ENCODE results near the gene KCNQ5. TPM values are rescaled to one million over a fixed set of nuclear protein-coding genes. Genes with fewer than 3 reads are reported as not detected.
A peak's percentile ranks its signal among the peaks of the same experiment; 100 is the strongest.
"Not testable (repeated sequence)": the region's sequence is repeated elsewhere in the genome, so short reads cannot be mapped to it uniquely, and the experiment has no call there.

KCNQ5 gene
- total RNA-seq, 1 experiment from 2014 or later, result 2.0 TPM

DNA sequence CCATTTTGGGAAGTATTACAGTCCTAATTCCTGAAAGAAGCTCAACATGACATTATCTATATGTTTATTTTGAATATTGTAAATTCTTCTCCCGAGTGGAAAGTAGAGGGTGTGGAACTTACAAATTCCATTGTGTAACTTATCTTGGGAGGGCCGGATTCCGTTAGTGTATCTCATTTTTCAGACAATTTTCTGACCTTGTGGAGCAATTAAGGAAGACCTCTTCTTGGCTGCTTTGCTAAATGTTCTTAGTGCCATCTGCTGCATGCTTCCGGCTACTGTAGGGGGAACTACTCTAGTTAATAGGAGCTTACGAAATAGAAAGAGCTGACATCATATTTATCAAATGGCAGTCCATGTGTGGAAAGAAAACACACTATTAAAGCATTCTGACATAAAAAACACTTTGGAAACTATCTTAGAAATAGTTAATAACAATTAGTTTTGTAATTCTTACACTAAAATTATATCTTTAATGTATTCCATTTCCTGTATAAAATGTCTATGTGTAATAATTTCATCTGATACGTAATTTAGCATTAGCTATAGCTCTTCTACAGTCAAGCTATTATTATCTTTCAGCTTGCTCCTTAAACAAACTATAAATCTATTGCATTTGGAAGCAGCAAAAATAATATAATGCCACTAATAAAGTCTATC lies 41.5 kb upstream of the KCNQ5 start:
- ChIA-PET CTCF (interaction anchor here (0.5 to 3.0 kb wide), 32 partner anchors 9 to 1903 kb away, joined by 3 to 105 read pairs (median 4); no protein-coding TSS in a partner anchor), POLR2A (interaction anchor here (0.6 to 0.8 kb wide), 2 partner anchors 34 to 169 kb away, joined by 3 read pairs; no protein-coding TSS in a partner anchor)
- no peaks in the 10 kb centered on the region for H3K27me3 Mint-ChIP-seq (ENCODE audit: low read depth)
- H3K9me3 Mint-ChIP-seq, result no peaks in the 10 kb centered on the region
- no peak overlapping the region for H3K4me3 Mint-ChIP-seq
- DNase-seq (ENCODE audit: low spot score) (peak; percentile 23), ATAC-seq (peak; percentile 82)
- H3K4me1 Mint-ChIP-seq, result no peaks in the 10 kb centered on the region
- no peak overlapping the region for H3K27ac Mint-ChIP-seq
- no peaks in the 10 kb centered on the region for H3K36me3 Mint-ChIP-seq
- TF ChIP-seq ZNF416 (CRISPR knock-in tag; IDR thresholded peaks at IDR 0.05) (no peak), FOXK1 (CRISPR knock-in tag; IDR thresholded peaks at IDR 0.05) (no peak)
- TF ChIP-seq, protein P1, sequence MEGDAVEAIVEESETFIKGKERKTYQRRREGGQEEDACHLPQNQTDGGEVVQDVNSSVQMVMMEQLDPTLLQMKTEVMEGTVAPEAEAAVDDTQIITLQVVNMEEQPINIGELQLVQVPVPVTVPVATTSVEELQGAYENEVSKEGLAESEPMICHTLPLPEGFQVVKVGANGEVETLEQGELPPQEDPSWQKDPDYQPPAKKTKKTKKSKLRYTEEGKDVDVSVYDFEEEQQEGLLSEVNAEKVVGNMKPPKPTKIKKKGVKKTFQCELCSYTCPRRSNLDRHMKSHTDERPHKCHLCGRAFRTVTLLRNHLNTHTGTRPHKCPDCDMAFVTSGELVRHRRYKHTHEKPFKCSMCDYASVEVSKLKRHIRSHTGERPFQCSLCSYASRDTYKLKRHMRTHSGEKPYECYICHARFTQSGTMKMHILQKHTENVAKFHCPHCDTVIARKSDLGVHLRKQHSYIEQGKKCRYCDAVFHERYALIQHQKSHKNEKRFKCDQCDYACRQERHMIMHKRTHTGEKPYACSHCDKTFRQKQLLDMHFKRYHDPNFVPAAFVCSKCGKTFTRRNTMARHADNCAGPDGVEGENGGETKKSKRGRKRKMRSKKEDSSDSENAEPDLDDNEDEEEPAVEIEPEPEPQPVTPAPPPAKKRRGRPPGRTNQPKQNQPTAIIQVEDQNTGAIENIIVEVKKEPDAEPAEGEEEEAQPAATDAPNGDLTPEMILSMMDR (IDR thresholded peaks at IDR 0.05), result peak; percentile 20; the same call in 1 of the 2 replicates
- TF ChIP-seq, protein P2, sequence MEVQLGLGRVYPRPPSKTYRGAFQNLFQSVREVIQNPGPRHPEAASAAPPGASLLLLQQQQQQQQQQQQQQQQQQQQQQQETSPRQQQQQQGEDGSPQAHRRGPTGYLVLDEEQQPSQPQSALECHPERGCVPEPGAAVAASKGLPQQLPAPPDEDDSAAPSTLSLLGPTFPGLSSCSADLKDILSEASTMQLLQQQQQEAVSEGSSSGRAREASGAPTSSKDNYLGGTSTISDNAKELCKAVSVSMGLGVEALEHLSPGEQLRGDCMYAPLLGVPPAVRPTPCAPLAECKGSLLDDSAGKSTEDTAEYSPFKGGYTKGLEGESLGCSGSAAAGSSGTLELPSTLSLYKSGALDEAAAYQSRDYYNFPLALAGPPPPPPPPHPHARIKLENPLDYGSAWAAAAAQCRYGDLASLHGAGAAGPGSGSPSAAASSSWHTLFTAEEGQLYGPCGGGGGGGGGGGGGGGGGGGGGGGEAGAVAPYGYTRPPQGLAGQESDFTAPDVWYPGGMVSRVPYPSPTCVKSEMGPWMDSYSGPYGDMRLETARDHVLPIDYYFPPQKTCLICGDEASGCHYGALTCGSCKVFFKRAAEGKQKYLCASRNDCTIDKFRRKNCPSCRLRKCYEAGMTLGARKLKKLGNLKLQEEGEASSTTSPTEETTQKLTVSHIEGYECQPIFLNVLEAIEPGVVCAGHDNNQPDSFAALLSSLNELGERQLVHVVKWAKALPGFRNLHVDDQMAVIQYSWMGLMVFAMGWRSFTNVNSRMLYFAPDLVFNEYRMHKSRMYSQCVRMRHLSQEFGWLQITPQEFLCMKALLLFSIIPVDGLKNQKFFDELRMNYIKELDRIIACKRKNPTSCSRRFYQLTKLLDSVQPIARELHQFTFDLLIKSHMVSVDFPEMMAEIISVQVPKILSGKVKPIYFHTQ (CRISPR knock-in tag; IDR thresholded peaks at IDR 0.05), result no peak

DNA sequence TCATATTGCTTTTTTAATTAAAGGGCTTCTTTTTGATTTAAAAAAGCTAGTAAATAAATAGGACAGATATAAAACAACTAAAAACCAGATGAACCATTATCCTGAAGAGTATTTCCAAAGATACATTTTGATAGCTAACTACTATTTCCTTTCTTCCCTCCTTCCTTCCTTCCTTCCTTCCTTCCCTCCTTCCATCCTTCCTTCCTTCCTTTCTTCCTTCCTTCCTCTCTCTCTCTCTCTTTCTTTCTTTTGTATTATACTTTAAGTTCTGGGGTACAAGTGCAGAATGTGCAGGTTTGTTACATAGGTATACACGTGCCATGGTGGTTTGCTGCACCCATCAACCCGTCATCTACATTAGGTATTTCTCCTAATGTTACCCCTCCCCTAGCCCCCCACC lies 40.9 kb upstream of the KCNQ5 start:
- not testable (repeated sequence) for H3K36me3 Mint-ChIP-seq; DNase-seq (ENCODE audit: low spot score); H3K9me3 Mint-ChIP-seq; H3K27ac Mint-ChIP-seq; ATAC-seq; H3K4me1 Mint-ChIP-seq; H3K27me3 Mint-ChIP-seq (ENCODE audit: low read depth); H3K4me3 Mint-ChIP-seq
- ChIA-PET CTCF (interaction anchor here (0.5 to 3.0 kb wide), 30 partner anchors 8 to 1903 kb away, joined by 3 to 105 read pairs (median 4); no protein-coding TSS in a partner anchor), POLR2A (interaction anchor here (0.6 to 0.8 kb wide), 2 partner anchors 33 to 169 kb away, joined by 3 read pairs; no protein-coding TSS in a partner anchor)

DNA sequence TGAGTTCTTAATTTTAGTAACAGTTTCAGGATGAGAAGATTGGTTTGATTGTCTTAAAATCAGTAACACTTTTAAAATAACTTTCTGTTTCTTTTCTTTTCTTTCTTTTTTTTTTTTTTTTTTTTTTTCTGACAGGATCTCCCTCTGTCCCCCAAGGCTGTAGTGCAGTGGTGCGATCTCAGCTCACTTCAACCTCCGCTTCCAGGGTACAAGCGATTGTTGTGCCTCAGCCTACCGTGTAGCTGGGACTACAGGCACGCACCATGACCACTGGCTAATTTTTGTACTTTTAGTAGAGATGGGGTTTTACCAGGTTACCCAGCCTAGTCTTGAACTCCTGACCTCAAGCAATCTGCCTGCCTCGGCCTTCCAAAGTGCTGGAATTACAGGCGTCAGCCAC lies 33.7 kb upstream of the KCNQ5 start:
- ChIA-PET POLR2A (interaction anchor here (0.7 kb wide), 2 partner anchors 126 to 167 kb away, joined by 7 to 12 read pairs; no protein-coding TSS in a partner anchor), CTCF (interaction anchor here (0.6 to 2.4 kb wide), 7 partner anchors 8 to 542 kb away, joined by 4 to 15 read pairs (median 4); no protein-coding TSS in a partner anchor)
- ATAC-seq, result no peak
- Mint-ChIP-seq H3K4me1 (no peaks in the 10 kb centered on the region), H3K9me3 (no peaks in the 10 kb centered on the region), H3K27ac (no peak overlapping the region), H3K4me3 (no peak overlapping the region), H3K27me3 (ENCODE audit: low read depth) (no peaks in the 10 kb centered on the region), H3K36me3 (no peaks in the 10 kb centered on the region)
- no peak for DNase-seq (ENCODE audit: low spot score)
- TF ChIP-seq PRRX2 (CRISPR knock-in tag; IDR thresholded peaks at IDR 0.05), result no peak
- no peak for TF ChIP-seq GRHL2 (CRISPR knock-in tag; IDR thresholded peaks at IDR 0.05; ENCODE audit: insufficient replicate concordance, severe bottlenecking)

DNA sequence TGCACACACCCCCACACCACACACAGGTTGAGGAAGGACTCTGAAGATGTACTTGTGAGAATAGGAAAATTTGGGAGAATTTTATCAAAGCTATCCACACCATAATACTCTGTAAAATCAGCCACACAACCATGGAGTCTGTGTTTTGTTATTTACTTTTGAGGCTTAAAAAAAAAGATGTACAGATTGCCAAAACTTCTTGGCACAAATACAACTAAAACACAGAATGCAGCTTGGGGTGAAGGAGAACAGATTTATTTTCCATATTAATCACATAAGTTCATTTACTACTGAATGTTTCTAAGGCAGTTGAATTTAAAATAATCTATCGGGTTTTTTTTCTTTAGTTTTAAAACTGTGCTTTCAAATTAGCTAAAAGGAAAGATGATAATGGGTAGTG lies 32.8 kb upstream of the KCNQ5 start:
- no peaks in the 10 kb centered on the region for H3K9me3 Mint-ChIP-seq
- H3K4me3 Mint-ChIP-seq, result no peak overlapping the region
- no peaks in the 10 kb centered on the region for H3K4me1 Mint-ChIP-seq
- no peak overlapping the region for H3K27ac Mint-ChIP-seq
- no peak for ATAC-seq
- ChIA-PET POLR2A (no interaction called here), CTCF (interaction anchor here (0.8 to 2.4 kb wide), 4 partner anchors 9 to 39 kb away, joined by 3 to 15 read pairs (median 7); no protein-coding TSS in a partner anchor)
- DNase-seq (ENCODE audit: low spot score), result no peak
- no peaks in the 10 kb centered on the region for H3K27me3 Mint-ChIP-seq (ENCODE audit: low read depth)
- H3K36me3 Mint-ChIP-seq, result no peaks in the 10 kb centered on the region
- TF ChIP-seq, protein P3, sequence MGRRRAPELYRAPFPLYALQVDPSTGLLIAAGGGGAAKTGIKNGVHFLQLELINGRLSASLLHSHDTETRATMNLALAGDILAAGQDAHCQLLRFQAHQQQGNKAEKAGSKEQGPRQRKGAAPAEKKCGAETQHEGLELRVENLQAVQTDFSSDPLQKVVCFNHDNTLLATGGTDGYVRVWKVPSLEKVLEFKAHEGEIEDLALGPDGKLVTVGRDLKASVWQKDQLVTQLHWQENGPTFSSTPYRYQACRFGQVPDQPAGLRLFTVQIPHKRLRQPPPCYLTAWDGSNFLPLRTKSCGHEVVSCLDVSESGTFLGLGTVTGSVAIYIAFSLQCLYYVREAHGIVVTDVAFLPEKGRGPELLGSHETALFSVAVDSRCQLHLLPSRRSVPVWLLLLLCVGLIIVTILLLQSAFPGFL (CRISPR knock-in tag; IDR thresholded peaks at IDR 0.05; ENCODE audit: borderline replicate concordance), result no peak
- TF ChIP-seq, protein P4, sequence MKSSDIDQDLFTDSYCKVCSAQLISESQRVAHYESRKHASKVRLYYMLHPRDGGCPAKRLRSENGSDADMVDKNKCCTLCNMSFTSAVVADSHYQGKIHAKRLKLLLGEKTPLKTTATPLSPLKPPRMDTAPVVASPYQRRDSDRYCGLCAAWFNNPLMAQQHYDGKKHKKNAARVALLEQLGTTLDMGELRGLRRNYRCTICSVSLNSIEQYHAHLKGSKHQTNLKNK (CRISPR knock-in tag; IDR thresholded peaks at IDR 0.05), result no peak
- TF ChIP-seq FOXP1 (CRISPR knock-in tag; IDR thresholded peaks at IDR 0.05; ENCODE audit: borderline replicate concordance) (no peak), NFATC4 (CRISPR knock-in tag; IDR thresholded peaks at IDR 0.05) (no peak), ELF4 (CRISPR knock-in tag; IDR thresholded peaks at IDR 0.05; ENCODE audit: low read depth) (no peak), CBFB (CRISPR knock-in tag; IDR thresholded peaks at IDR 0.05; ENCODE audit: low read depth) (no peak), PRRX2 (CRISPR knock-in tag; IDR thresholded peaks at IDR 0.05) (no peak), ZNF138 (CRISPR knock-in tag; conservative IDR thresholded peaks at IDR 0.05) (no peak), ZNF416 (CRISPR knock-in tag; IDR thresholded peaks at IDR 0.05) (no peak), RELA (CRISPR knock-in tag; IDR thresholded peaks at IDR 0.05; ENCODE audit: borderline replicate concordance) (no peak)
- TF ChIP-seq, protein P5, sequence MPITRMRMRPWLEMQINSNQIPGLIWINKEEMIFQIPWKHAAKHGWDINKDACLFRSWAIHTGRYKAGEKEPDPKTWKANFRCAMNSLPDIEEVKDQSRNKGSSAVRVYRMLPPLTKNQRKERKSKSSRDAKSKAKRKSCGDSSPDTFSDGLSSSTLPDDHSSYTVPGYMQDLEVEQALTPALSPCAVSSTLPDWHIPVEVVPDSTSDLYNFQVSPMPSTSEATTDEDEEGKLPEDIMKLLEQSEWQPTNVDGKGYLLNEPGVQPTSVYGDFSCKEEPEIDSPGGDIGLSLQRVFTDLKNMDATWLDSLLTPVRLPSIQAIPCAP (CRISPR knock-in tag; IDR thresholded peaks at IDR 0.05), result no peak
- TF ChIP-seq, protein P6, sequence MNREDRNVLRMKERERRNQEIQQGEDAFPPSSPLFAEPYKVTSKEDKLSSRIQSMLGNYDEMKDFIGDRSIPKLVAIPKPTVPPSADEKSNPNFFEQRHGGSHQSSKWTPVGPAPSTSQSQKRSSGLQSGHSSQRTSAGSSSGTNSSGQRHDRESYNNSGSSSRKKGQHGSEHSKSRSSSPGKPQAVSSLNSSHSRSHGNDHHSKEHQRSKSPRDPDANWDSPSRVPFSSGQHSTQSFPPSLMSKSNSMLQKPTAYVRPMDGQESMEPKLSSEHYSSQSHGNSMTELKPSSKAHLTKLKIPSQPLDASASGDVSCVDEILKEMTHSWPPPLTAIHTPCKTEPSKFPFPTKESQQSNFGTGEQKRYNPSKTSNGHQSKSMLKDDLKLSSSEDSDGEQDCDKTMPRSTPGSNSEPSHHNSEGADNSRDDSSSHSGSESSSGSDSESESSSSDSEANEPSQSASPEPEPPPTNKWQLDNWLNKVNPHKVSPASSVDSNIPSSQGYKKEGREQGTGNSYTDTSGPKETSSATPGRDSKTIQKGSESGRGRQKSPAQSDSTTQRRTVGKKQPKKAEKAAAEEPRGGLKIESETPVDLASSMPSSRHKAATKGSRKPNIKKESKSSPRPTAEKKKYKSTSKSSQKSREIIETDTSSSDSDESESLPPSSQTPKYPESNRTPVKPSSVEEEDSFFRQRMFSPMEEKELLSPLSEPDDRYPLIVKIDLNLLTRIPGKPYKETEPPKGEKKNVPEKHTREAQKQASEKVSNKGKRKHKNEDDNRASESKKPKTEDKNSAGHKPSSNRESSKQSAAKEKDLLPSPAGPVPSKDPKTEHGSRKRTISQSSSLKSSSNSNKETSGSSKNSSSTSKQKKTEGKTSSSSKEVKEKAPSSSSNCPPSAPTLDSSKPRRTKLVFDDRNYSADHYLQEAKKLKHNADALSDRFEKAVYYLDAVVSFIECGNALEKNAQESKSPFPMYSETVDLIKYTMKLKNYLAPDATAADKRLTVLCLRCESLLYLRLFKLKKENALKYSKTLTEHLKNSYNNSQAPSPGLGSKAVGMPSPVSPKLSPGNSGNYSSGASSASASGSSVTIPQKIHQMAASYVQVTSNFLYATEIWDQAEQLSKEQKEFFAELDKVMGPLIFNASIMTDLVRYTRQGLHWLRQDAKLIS (CRISPR knock-in tag; IDR thresholded peaks at IDR 0.05; ENCODE audit: borderline replicate concordance), result no peak

Data from WTC11 (cell line).